HG03521 (cell line): ENCODE measurements around the gene TGM6.

ENCODE experiments used
- ATAC-seq: cut with Tn5 transposase; IDR thresholded peaks from one replicate; pipeline ENCODE4 v1.9.1; 2021; ENCODE audit warnings: mild to moderate bottlenecking, moderate library complexity; ENCODE audit not compliant: unreplicated experiment

The TGM6 gene

GRCh38 chr20:2480381-2480780 is 99.7 kb downstream of the TGM6 start:
- ATAC-seq: no peak
